G401 (cell line): Measurements from ENCODE around the gene RHBDF2. TPM values are rescaled to one million over a fixed set of nuclear protein-coding genes. Genes with fewer than 3 reads are reported as not detected.
A peak's percentile ranks its signal among the peaks of the same experiment; 100 is the strongest.

Source experiments
- DNase-seq: peaks from one replicate; pipeline ENCODE4 v3.0.0-alpha.2; 2015; ENCODE audit warnings: low spot score
- in situ Hi-C: cut with HindIII; loops from 2 replicates; pipeline ENCODE4 v1.10.0; 2016; ENCODE audit warnings: low sequenced_read_pairs, mixed read lengths
- total RNA-seq: library from RNA; depleted of rRNA; stranded (reverse); fragments of >200 nt; shearing (Covaris generic); gene quantifications from 2 replicates; pipeline ENCODE4 v1.2.3, GENCODE V29; 2014; rRNA removed

Gene RHBDF2
- 4.1 and 13.1 TPM in 2 replicates for total RNA-seq

DNA sequence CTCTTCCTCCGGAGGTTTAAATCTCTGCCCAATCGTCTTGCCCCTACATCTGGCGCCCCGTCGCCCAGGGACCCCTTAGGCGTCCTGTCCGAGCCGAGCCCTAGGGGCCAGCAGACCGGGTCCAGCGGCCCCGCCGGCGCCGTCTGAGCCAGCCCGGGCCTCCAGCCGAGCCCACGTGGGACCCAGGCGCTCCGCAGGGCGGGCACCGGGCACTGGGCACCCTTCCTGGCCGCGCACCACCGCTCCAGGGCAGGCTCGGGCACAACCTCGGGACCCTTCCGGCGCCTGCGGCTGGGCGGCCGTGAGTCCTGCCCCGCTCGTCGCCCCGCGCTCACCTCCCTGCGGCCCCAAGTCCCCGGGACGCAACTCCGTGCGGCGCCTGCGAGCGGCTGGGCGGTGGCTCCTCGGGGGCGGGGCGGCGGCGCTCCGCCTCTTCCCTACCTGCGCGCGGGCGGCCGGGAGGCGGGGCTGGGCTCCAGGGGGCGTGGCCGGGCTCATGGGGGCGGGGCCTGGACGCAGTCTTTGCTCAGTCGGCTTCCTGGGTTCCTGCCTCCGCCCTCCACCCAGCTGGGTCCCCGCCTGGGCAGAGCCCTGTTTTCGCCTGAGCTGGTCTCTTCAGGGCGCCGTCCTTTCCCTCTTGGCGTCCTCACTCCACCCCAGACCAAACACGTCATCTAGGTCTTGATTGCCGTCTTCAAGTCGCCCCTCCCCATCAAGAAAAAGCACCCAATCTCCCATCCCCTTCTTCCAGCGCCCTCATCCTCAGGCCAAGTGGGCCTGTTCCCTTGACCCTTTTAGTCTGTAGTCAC is at the start of gene RHBDF2:
Gene RHBDF2 (minus strand): TSS at position 406 of the 809 bp plus-strand sequence. CDS start 19,899 bp downstream, outside the sequence.
- in situ Hi-C loops: no loop called here
- DNase-seq: peak; percentile 54

DNA sequence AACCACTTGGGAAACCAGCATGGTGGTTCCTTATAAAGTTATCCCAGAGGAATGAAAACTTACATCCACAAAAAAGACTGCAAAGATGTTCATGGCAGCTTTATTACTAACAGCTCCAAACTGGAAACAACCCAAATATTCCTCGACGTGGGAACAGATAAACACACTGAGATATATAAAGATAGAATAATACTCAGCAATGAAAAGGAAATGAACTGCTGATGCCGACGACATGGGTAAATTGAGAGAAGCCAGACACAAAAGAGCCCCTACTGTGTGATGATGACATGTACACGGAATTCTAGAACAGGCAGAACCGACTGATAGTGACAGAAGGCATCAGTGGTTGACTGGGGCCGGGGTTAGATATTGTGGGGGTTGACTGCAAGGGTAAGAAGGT is 48.3 kb upstream of the RHBDF2 start:
- in situ Hi-C loops: no loop called here
- DNase-seq: no peak

DNA sequence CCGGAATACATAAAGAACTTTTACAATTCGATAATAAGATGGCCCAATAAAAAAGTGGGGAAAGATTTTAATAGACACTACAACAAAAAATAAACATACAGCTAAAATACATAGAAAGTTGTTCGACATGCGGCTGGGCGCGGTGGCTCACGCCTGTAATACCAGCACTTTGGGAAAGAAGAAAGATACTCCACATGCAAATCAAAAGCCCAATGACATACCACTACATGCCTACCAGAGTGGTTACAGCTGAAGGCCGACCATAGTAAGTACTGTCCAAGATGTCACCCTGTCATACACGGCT is 47.9 kb upstream of the RHBDF2 start:
- in situ Hi-C loops: no loop called here

DNA sequence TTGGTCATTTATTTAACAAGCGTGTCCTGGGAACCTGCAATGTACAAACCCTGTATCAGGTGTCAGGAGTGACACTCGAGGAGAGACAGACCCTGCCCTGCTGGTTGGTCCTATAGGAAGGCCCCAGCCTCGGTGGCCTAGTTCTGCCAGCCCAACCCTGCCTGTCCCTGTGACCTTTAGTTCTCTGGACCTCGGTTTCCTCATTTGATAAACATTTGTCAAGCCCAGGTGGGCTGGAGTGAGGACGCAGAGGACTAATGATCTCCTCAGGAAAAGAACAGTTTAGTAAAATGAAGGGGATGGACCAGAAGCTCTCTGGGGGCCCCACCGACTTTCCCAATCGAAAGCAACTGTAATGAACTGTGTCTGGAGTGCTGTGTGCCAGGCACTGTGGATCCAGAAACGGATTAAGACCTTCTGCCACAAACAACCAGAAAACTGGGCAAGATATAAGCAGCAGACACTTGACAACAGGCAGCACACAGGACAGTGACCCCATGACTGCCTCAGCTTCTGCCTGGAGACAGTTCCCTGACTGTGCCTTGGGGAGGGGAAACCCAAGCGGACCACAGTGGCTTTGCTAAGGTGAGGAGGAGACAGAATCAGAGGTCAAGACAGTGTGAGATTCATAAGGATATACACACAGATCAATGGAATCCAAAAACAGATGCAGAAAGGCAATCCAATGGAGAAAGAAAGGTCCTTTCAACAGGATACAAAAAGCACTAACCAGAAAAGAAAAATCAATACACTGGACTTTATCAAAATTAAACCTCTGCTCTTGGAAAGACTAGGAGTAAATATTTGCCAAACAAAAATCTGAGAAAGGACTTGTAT is 47.4 kb upstream of the RHBDF2 start:
- in situ Hi-C loops: no loop called here
- DNase-seq: no peak

More for the DNA sequence above, 47.9 kb upstream of the RHBDF2 start:
- no peak for DNase-seq

DNA sequence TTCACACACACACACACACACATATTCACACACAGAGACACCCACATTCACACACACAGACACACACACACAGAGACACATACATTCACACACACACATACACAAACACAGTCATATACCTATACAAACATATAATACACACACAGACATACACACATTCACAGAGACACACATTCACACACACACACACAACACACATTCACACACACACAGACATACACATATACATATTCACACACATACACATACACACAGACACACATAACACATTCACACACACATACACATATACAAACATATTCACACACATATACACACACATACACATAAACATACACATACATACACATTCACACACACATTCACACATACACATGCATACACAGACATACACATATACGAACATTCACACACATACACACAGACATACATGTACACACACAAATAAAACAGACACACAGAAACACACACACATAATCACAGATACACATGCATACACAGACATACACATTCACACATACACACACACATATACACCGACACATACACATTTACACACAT is 46.5 kb upstream of the RHBDF2 start:
- in situ Hi-C loops: no loop called here
- no peak for DNase-seq

DNA sequence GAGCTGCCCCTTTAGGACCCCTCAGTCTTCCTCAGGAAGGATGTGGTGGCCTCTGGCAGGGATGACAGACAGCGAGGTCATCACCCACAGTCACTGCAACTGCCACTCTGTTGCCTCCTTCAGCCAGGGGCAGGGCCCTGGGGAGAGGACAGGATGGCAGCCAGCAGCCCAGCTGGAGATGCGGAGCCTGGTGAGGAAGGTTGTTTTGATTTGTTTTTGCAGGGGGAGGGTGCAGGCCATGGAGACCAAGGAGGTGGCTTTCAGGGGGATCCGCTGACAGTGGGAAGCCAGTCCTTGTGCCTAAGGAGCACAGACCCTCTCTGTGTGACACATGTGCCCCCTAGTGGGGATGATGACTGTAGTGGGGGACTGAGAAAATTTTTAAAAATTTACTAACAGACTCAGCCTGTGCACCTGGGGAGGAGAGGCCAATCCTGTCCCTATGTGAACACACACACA is 46.0 kb upstream of the RHBDF2 start:
- in situ Hi-C loops: no loop called here
- DNase-seq: peak; percentile 75

DNA sequence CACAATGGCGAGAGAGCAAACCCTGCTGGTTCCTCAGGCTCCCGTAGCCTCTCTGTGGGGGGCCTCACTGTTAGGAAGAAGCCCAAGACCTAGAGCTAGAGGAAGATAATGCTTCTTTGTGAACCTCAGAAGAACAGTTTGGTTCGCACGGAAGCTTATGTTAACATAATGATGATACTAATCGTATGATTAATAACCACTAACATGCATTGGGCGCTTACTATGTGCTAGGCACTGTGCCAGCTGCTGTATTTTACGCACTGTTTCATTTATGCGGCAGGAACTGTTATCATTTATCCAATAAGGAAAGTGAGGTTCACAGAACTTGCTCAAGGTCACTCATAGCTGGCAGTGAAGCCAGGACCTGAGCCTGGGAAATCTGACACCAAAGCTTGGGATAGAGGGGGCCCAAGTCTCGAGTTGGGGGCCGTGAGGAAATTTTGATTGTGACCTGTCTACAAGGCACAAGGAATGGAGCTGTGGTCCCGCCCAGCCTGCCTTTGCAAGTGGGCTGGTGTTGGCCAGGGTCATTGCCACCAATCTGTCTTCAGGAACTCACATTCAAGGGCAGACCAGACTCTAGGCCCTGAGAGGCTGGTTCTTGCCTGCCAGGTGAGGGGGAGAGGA is 45.4 kb upstream of the RHBDF2 start:
- in situ Hi-C loops: no loop called here
- DNase-seq: no peak

DNA sequence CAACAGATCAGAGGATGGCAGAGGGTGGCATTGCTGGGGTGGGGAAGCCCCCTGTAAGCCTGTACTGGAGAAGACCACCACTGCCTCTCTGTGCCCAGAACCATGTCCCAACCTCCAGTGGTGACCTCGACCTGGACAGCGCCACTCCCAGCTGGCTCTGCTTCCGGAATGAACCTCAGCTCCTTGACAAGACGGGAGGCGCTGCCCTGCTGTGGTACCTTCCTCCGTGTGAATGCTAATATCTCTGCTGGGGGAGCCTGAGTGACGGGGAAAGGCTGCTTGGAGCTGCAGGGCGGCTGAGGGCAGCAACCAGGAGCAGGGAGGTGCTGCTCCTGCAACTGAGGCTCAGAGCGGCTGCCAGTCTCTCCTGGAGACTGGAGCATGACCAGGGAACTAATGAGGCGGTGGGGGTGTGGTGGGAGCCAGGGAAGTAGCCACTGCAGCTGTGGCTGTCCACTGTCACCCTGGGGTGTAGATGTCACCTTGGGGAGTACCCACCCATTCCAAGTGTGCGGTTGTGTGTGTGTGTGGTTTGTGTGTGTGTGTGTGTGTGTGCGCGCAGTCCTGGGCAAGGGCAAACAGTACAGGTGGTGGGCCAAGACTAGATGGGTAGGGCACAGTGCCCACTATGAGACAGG is 44.8 kb upstream of the RHBDF2 start:
- in situ Hi-C loops: no loop called here

DNA sequence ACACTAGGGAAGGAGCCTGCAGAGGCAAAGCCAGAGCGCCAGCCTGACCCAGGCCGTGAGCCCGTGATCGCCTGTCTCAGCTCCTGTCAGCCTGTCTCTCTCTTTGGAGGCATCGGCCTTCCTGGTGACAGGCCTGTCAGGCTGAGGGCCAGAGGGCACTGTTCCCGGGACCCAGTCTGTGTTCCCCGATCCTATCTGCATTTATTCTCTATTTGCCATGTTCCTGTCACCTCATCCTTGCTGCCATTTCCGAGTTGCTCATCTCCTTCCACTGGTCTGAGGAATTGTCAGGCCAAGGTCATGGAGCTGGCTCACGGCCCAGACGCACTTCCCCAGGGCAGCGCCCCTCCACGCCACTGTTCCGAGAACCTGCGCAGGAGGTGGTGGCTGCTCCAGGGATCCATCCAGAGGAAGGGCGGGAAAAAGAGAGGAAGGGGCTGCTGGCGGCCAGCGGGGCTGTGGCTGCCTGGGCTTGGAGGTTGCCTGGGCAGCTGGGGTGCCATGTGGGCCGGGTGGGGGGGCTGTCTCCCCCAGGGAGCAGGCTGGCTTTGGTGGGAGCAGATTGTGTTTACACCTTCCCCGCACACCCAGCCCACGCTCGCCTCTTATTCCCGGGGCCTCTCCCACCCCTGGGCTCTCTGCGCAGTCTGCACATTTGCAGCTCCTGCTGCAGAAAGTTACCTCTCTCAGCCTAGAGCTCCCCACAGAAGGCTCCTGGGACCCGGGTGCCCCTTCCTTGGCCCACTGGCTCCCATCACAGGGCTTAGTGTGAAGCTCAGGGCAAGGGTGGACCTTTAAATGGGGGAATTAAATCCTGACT is 43.5 kb upstream of the RHBDF2 start:
- in situ Hi-C loops: no loop called here

More for the DNA sequence above, 44.8 kb upstream of the RHBDF2 start:
- no peak for DNase-seq

DNA sequence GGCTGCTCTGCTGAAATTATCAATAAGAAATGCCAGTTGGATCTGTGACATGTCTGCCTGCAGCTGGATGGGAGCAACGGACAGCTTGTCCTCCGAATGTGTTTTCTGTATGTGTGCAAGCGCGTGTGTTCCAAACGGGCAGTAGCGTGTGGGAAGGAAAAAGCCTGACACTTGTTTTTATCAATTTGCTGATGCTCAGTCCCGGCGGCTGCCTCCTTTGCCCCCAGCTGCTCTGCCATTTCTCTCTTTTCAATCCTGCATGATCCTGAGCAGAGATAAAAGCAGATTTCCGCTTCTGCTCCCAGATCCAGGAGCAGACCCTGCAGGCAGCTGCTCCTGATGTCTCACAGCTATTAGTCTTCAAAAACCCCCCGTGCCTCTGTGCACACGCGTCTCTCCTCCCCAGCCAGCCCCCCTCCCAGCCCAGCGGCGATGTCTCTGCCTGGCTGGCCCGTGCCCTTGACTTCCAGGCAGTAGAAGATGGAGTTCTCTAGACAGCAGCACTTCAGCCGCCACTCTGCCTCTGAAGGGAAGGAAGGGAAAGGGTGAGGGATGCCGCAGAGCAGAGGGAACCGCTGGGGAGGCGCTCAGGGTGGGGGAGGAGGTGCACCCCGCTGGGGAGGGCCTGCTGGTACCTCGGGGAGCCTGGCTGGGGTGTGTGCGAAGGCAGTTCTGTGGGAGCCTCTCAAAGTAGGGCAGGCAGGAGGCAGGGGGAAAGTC is 42.8 kb upstream of the RHBDF2 start:
- in situ Hi-C loops: no loop called here
- DNase-seq: no peak

More for the DNA sequence above, 43.5 kb upstream of the RHBDF2 start:
- DNase-seq: peak; percentile 80

DNA sequence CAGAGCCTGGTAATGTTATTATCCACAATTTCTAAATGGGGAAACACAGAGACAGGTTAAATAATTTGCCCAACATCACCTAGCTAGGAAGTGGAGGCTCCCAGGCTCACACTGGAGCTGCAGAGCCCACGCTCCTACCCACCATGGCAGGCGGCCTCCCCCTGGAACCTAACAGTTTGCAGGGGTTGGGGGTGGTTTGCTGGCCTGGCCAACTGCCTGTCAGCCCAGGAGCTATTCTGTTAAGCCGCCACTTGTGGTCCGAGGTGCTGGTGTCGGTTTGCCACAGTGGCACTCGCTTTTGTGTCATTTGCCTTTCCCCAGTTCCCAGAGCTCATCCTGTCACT is 42.2 kb upstream of the RHBDF2 start:
- no peak for DNase-seq
- in situ Hi-C loops: no loop called here

DNA sequence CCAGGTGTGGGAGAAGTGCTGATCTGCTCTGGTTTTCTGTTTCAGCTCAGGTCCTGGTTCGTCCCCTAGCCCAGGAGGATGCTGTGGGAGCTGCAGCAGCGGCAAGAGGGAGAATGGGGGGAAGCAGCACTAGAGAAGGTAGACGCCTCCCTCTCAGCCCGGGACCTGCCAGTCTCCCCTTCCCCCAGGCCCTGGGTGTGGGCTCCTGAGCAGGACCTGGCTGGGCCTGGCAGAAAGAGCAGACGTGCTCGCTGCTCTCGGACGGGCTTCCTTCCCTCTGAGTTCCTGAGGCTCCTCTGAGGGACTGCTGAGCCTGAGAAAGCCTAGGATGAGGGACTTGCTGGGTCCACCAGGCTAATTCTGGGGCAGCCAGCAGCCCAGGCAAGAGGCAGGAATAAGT is 41.8 kb upstream of the RHBDF2 start:
- no peak for DNase-seq
- in situ Hi-C loops: no loop called here

DNA sequence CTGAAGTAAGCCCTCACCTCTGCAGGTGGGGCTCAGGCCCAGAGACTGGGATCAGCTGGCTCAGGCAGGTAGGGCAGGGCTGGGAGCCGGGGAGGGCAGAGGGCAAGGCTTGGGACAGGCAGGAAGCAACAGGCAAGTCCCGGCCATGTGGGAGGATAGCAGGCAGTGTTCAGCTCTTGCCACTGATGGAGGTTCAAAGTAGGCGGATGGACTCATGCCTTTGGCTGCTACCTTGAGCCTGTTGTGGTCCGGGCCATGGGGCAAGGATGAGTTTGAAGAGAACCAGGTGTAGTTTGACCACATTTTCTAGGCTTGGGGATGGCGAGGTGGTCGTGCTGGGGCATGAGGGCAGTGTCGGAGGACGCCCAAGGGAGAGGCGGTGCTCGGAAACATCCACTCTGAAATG is 41.3 kb upstream of the RHBDF2 start:
- in situ Hi-C loops: no loop called here
- DNase-seq: no peak

DNA sequence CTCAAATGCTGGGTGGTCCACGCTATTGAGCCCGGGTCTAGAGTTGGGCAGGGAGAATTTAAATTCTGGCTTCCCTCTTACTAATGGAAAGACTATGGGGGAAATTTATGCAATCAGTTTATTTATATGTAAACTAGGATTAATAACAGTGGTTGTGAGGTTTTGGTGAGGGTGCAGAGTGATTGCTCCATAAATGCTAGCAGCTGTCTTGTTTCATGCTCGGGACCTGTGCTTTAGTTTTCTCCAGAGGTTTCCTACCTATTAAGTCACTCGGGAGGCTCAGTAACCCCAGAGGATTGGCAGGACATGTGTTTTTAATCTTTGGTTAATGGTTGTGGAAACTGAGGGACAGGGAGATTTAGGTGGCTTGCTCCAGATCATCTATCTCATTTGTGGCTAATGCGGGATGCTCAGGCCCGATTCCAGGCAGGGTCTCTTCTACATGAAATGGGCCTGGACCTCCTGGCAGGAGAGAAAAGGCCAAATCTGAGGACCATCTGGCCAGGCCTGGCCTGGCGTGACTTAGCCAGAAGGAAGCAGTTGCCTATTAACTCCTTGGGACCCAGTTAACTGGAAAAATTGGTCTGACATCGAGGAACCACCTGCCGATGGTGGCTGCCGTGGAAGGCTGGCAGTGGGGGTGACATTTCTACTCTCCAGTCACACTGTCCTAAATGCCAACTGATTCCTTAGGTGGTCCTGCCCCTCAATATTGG is 40.7 kb upstream of the RHBDF2 start:
- peak; percentile 91 for DNase-seq
- in situ Hi-C loops: no loop called here

DNA sequence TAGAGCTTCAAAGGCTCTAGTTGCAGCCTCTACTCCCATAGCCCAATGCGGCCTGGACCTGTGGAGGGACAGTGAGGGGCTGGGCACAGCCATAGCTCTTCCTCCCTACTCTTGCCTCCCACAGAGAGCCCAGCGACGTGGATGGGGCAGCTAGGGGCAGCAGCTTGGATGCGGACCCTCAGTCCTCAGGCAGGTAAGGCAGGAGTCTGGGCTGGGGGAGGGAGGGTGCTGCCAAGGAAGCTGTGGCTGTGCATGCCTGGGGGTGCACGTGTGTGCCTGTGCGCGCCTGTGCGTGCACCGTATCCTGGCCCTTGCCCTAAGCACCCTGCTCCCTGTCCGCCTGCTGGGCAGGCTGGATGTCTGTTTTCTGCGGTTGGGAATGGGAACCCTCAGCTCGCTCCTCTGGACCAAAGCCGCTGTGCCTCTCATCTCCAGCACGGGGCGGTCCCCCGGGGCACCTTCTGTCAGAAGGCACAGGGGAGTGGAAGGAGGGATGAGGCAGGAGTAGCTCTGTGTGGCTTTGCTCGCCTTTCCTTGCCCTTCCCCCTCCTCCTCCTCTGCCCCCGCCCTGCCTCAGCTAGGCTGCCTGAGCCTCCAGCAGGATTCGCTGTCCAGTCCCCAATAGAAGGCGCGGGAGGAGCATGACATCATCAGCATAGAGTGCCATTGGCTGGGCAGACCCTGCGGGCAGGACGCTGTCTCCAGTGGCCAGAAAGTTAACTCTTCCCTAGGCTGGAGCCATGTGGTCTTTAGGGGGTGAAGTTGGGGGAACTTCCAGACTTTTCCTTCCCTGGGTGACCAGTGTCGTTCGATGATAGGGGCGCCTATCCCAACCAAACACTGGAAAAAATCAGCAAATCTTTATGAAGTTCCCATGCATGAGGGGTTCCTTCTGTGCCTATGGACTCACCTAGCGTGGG is 39.4 kb upstream of the RHBDF2 start:
- peak; percentile 99 for DNase-seq

DNA sequence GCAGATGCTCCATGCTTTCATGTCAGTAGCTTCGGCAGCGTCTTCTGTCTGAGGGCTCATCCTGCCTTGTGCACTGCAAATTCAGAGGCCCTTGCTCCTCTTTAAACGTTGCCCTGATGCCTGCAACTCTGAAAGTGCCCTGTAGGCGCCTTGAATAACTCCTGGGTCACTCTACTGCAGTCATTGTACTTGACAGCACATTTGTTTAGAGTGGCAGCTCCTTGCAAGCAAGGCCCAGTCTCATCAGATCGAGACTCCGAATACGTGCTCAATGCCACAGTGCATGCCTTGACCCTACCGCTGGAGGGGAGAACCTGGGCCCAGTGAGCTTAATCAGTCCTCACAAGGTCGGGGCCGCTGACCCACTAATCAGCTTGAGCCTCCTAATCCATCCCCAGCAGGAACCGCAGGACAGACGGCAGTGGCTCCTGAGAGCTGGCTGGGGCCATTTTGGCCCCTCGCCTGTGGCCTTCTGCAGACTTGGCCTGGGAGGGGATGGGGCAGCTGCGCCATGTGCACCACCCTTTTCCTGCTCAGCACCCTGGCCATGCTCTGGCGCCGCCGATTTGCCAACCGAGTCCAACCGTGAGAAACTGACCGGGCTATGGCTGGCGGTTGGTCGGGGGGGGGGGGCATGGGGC is 38.5 kb upstream of the RHBDF2 start, which contains the start of gene PRCD:
Gene PRCD (plus strand): TSS at position 414 of the 641 bp plus-strand sequence. CDS start 98 bp downstream, at position 512.
- in situ Hi-C loops: no loop called here
- DNase-seq: no peak

More for the DNA sequence above, 39.4 kb upstream of the RHBDF2 start:
- in situ Hi-C loops: no loop called here
